DND-41 (cell line): Measurements from ENCODE around the gene COMP.

ENCODE experiments used
- ATAC-seq: fragments of 200-7000 bp; cut with Tn5 transposase; 3 replicates; pipeline ENCODE4 v1.9.1; 2021; ENCODE audit warnings: low read depth; ENCODE audit not compliant: insufficient read depth
- DNase-seq: peaks from one replicate; pipeline ENCODE4 v3.0.0-alpha.2; 2020
- H2AFZ ChIP-seq: 2 replicates; pipeline ENCODE4 v1.6.0; 2012; ENCODE audit warnings: low read depth, low read length
- H3K27ac ChIP-seq: 2 replicates; pipeline ENCODE4 v1.5.1; 2012; ENCODE audit warnings: low read length, inconsistent platforms
- H3K27me3 ChIP-seq: fragments of 200-600 bp; sonication (generic); 2 replicates; pipeline ENCODE4 v1.6.0; 2012; ENCODE audit warnings: low read length, mild to moderate bottlenecking, inconsistent platforms; ENCODE audit not compliant: insufficient read depth, poor library complexity
- H3K36me3 ChIP-seq: 2 replicates; pipeline ENCODE4 v1.5.1; 2012; ENCODE audit warnings: low read length, inconsistent platforms; ENCODE audit not compliant: insufficient read depth
- H3K4me1 ChIP-seq: 2 replicates; pipeline ENCODE4 v1.5.1; 2012; ENCODE audit warnings: mild to moderate bottlenecking, low read length; ENCODE audit not compliant: insufficient read depth
- H3K4me2 ChIP-seq: 2 replicates; pipeline ENCODE4 v1.6.0; 2012; ENCODE audit warnings: mild to moderate bottlenecking, moderate library complexity, low read length, inconsistent platforms; ENCODE audit not compliant: insufficient read depth
- H3K4me3 ChIP-seq, 2 experiments: fragments of 200-600 bp in 1 of 2; shearing (Covaris generic) in 1 of 2; 2 replicates each; pipeline ENCODE4 v1.5.1; 2012 to 2016; ENCODE audit warnings: inconsistent platforms in 2 of 2, low read length in 2 of 2, mild to moderate bottlenecking in 2 of 2, low read depth in 1 of 2, moderate library complexity in 1 of 2
- H3K79me2 ChIP-seq: 2 replicates; pipeline ENCODE4 v1.6.0; 2012; ENCODE audit warnings: low read length, inconsistent platforms; ENCODE audit not compliant: insufficient read depth
- H3K9ac ChIP-seq: 2 replicates; pipeline ENCODE4 v1.6.0; 2012; ENCODE audit warnings: low read depth, mild to moderate bottlenecking, inconsistent platforms, low read length, moderate library complexity
- H3K9me3 ChIP-seq: 2 replicates; pipeline ENCODE4 v1.5.1; 2012; ENCODE audit warnings: low read length, moderate library complexity, mild to moderate bottlenecking, inconsistent platforms; ENCODE audit not compliant: insufficient read depth, severe bottlenecking
- H4K20me1 ChIP-seq: 2 replicates; pipeline ENCODE4 v1.6.0; 2012; ENCODE audit warnings: low read length; ENCODE audit not compliant: insufficient read depth
- CTCF ChIP-seq: IDR thresholded peaks from 2 replicates; pipeline ENCODE4 v1.5.1; 2012; ENCODE audit warnings: borderline replicate concordance, low read length, moderate library complexity, mild to moderate bottlenecking; ENCODE audit not compliant: poor library complexity, severe bottlenecking; ENCODE audit errors: extremely low read depth
- EZH2 ChIP-seq: IDR thresholded peaks from 3 replicates; pipeline ENCODE4 v1.6.1; 2012; ENCODE audit warnings: borderline replicate concordance, low read depth, mild to moderate bottlenecking, moderate library complexity, low read length, inconsistent platforms; ENCODE audit not compliant: severe bottlenecking

Gene COMP

GRCh38 chr19:18745931-18746330 is 45.2 kb downstream of the COMP start:
- Histone ChIP-seq H3K27me3 (no peaks in the 10 kb centered on the region), H3K9me3 (no peaks in the 10 kb centered on the region), H3K9ac (no peak overlapping the region), H4K20me1 (peaks cover 5% of the 10 kb centered on the region), H3K4me2 (no peak overlapping the region), H3K27ac (no peak overlapping the region), H3K36me3 (0 out of 2 replicates have a peak, but pooled peaks cover 2% of the 10 kb centered on the region), H3K79me2 (no peaks in the 10 kb centered on the region), H2AFZ (no peak overlapping the region), H3K4me3 (no peak overlapping the region), H3K4me1 (no peaks in the 10 kb centered on the region)
- DNase-seq = no peak
- ATAC-seq = no peak
- TF ChIP-seq CTCF (no peak), EZH2 (no peak)

GRCh38 chr19:18745012-18745735 is 45.9 kb downstream of the COMP start:
- no peak overlapping the region for H2AFZ ChIP-seq
- peaks cover 5% of the 10 kb centered on the region for H4K20me1 ChIP-seq
- no peak overlapping the region for H3K4me3 ChIP-seq
- H3K36me3 ChIP-seq = 0 out of 2 replicates have a peak, but pooled peaks cover 2% of the 10 kb centered on the region
- ATAC-seq (no peak), DNase-seq (no peak)
- no peak for TF ChIP-seq EZH2
- TF ChIP-seq CTCF = no peak
- H3K4me1 ChIP-seq = no peaks in the 10 kb centered on the region
- no peaks in the 10 kb centered on the region for H3K79me2 ChIP-seq
- no peak overlapping the region for H3K27ac ChIP-seq
- no peaks in the 10 kb centered on the region for H3K9me3 ChIP-seq
- no peak overlapping the region for H3K4me2 ChIP-seq
- H3K27me3 ChIP-seq = no peaks in the 10 kb centered on the region
- no peak overlapping the region for H3K9ac ChIP-seq

GRCh38 chr19:18743784-18744418 is 47.2 kb downstream of the COMP start:
- H3K27me3 ChIP-seq = no peaks in the 10 kb centered on the region
- H4K20me1 ChIP-seq = peaks cover 11% of the 10 kb centered on the region
- no peak overlapping the region for H2AFZ ChIP-seq
- H3K36me3 ChIP-seq = 0 out of 2 replicates have a peak, but pooled peaks cover 2% of the 10 kb centered on the region
- no peak overlapping the region for H3K27ac ChIP-seq
- DNase-seq (no peak), ATAC-seq (no peak)
- H3K79me2 ChIP-seq = no peaks in the 10 kb centered on the region
- H3K4me2 ChIP-seq = no peak overlapping the region
- no peak overlapping the region for H3K9ac ChIP-seq
- H3K4me1 ChIP-seq = no peaks in the 10 kb centered on the region
- TF ChIP-seq EZH2 = no peak
- no peak for TF ChIP-seq CTCF
- H3K9me3 ChIP-seq = no peaks in the 10 kb centered on the region
- H3K4me3 ChIP-seq = no peak overlapping the region
